GM21825 (cell line): ENCODE measurements around the gene GLYATL2.

Experiments used
- ATAC-seq: cut with Tn5 transposase; IDR thresholded peaks from one replicate; pipeline ENCODE4 v1.9.1; 2021; ENCODE audit warnings: mild to moderate bottlenecking, moderate library complexity; ENCODE audit not compliant: unreplicated experiment

GLYATL2 gene

DNA sequence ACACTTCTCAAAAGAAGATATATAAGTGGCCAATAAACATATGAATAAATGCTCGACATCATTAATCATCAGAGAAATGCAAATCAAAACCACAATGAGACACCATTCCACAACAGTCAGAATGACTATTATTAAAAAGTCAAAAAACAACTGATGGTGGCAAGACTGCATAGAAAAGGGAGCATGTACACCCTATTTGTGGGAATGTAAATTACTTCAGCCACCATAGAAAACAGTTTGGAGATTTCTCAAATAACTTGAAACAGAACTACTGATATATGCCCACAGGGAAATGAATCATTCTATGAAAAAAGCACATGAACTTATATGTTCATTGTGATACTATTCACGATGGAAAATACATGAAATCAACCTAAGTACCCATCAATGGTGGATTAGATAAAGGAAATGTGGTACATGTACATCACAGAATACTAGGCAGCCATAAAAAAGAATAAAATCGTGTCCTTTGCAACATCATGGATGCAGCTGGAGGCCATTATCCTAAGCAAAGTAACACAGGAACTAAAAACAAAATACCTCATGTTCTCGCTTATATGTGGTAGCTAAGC, 42.4 kb downstream of the GLYATL2 start:
- no peak for ATAC-seq

DNA sequence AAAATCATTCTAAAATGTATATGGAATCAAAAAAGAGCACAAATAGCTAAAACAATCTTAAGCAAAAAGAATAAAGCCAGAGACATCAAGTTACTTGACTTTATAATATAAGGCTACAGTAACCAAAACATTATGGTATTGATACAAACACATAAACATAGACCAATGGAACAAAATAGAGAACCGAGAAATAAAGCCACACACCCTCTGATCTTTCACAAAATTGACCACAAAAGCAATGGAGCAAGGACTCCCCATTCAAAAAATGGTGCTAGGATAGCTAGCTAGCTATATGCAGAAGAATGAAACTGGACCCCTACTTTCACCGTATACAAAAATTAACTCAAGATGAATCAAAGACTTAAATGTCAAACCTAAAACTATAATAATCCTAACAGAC, 43.2 kb downstream of the GLYATL2 start:
- no peak for ATAC-seq

DNA sequence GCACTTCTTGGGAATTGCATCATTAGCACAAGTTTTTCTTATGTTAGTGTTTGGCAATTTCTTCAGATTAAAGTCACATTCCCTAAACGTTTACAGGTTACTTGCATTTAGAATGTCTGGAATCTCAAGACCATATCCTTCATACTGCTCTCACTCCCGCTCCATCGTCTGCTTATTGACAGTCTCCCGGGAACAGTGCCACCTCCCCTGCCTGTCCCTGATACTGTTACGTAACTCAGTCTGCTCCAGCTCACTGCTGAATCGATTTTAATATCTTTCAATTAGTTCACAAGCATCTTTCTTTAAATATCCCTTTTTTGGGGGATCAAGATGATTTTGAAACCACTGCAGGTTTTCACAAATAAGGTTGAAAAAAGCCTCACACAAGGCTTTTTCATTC, 48.2 kb downstream of the GLYATL2 start:
- no peak for ATAC-seq

DNA sequence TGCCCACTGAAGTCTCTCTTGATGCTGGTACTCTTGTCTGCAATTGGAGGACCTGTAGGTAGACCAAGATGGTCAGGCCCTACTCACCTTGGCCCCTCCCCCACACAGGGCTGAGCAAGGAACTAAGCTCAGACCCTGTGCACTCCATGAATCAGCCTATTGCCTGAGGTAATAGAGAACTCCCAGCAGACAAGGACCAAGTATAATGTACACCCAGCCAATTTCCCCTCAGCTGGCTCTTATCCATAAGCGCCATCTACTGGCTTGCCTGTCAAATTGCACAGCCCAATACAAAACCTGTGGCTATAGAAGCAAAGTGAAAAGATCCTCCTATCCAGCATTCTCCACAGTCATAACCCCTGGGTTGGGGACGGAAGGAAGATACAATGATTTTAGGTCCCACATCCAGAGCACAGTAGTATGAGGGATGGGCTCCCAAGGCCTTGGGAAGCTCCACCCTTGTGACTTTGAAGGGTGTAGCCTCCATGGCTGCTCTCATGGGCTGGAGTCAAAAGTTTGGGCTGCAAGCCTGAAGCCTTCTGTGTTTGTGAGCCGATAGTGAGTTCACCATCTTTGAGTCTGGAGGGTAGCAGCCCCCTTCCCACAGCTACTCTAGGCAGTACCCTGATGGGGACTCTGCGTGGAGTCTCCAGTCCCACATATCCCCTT, 56.0 kb downstream of the GLYATL2 start:
- peak; percentile 92 for ATAC-seq

DNA sequence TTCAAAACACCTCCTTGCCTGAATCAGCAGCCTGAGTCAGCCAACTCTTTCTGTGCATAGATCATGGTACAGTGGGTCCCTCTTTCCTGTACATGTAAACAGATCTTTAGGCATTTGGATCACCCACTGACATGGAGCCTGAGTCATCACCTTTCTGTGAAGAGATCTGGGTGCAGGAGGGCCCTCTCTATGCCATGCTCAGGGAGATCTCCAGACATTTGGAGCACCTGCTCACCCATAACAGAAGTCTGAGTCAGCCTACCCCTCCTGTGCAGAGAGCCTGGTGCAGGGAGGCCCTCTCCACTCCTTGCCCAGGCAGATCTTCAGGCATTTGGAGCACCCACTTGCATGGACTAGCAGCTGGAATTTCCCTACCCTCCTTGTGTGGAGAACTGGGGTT, 56.6 kb downstream of the GLYATL2 start:
- peak; percentile 19 for ATAC-seq

DNA sequence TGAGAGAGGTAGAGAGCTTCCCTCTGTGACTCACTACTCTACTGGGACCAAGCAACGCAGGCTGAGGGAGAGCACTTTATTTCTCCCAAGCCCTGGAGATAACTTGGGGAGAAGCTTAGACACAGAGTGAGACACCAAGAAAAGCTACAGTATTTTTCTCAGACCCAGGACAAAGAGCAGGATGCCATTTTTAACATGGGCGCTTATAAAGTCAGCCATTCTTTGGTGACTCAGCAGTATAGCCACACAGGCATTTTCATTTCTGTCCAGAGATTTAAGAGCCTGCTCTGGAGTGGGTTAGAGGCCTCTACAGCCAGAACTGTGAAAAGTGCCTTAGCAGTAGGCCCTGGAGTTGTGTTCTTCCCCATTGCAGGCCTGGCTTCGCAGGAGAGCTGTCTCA, 57.8 kb downstream of the GLYATL2 start:
- no peak for ATAC-seq

DNA sequence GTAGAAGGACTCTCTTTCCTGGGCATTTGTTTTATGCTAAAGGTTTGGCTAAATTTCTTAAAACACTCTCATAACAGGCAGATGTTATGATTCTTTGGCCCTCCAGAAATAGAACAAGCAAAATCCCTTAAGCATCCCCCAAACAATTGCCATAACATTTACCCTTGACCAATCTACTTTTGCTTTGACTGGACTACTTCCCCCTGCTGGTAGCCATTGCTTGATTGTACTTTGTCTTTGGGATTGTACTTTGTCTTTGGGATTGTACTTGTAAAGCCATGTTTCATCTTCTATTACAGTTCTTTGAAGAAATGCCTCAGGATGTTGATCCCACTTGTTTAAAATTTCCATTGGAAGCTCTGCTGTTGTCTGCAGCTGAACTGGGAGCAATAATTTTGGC, 59.5 kb downstream of the GLYATL2 start:
- ATAC-seq = no peak
